Measurements from ENCODE around the gene CDNF.
"Not testable (repeated sequence)": the region's sequence is repeated elsewhere in the genome, so short reads cannot be mapped to it uniquely, and the experiment has no call there.

DNA sequence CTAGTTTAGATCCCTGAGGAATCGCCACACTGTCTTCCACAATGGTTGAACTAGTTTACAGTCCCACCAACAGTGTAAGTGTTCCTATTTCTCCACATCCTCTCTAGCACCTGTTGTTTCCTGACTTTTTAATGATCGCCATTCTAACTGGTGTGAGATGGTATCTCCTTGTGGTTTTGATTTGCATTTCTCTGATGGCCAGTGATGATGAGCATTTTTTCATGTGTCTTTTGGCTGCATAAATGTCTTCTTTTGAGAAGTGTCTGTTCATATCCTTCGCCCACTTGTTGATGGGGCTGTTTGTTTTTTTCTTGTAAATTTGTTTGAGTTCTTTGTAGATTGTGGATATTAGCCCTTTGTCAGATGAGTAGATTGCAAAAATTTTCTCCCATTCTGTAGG is 27.0 kb upstream of the CDNF start:
- TF ChIP-seq CTCF, POLR2A (IDR thresholded peaks at IDR 0.05): not testable (repeated sequence)

Measured in esophagus squamous epithelium (tissue), 4 donors.